ENCODE data around the gene NUP42. TPM values are rescaled to one million over a fixed set of nuclear protein-coding genes. Genes with fewer than 3 reads are reported as not detected.

NUP42 gene
- total and polyA plus RNA-seq, 2 donors = 28.5 to 50.4 TPM

DNA sequence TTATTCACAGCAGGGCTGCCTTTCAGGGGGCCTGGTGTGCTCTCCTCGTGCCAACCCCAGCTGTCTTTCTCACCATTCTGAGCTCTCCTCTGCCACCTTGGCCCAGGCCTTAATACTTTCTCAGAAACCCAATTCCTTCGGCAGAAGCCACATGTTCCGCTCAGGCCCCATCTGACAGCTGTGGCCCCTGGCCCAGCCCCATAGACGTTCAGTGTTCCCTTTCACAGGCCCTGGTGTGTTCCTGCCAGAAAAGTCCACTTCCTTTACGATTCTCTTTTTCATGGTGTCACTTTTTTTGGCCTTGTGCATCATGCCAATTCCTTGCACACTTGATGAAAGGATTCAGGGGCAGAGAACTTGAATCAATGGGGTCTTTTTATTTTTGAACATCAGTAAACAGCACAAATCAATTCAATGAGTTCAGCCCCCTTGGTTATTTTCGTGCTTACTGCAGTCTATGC, 48.8 kb downstream of the NUP42 start:
- Histone ChIP-seq H3K36me3 (ENCODE audit: insufficient read depth) (no peaks in the 10 kb centered on the region), H3K4me3 (ENCODE audit: low read depth, low read length) (no peak overlapping the region), H3K27ac (ENCODE audit: low read depth) (no peak overlapping the region), H3K4me1 (ENCODE audit: insufficient read depth) (no peaks in the 10 kb centered on the region)
- 66% methylated on average over 6 of the region's 6 CpGs for WGBS
- DNase-seq (ENCODE audit: extremely low spot score) = no peak

DNA sequence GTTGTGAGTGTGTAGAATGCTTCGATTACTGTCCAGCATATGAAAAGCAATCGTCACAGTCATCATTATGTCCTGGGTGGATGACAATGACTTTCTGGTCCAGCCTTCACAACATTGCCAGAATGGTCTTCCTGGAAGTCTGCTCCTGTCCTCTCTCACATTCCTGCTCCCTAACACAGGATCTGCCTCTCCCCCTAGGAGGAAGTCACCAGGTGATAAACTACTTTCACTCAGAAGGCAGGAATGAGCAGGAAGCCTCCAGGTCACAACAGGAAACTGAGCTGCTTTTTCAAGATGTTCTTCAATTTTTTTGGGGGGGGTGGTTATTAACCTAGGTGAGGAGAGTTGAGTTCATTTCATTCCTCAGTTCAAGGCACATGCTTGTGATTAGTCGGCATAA, 51.1 kb downstream of the NUP42 start:
- no peak for DNase-seq (ENCODE audit: extremely low spot score)
- Histone ChIP-seq H3K27ac (ENCODE audit: low read depth) (no peak overlapping the region), H3K4me1 (ENCODE audit: insufficient read depth) (no peaks in the 10 kb centered on the region), H3K4me3 (ENCODE audit: low read depth, low read length) (no peak overlapping the region), H3K36me3 (ENCODE audit: insufficient read depth) (no peaks in the 10 kb centered on the region)
- 87% methylated on average over 3 of the region's 3 CpGs for WGBS

DNA sequence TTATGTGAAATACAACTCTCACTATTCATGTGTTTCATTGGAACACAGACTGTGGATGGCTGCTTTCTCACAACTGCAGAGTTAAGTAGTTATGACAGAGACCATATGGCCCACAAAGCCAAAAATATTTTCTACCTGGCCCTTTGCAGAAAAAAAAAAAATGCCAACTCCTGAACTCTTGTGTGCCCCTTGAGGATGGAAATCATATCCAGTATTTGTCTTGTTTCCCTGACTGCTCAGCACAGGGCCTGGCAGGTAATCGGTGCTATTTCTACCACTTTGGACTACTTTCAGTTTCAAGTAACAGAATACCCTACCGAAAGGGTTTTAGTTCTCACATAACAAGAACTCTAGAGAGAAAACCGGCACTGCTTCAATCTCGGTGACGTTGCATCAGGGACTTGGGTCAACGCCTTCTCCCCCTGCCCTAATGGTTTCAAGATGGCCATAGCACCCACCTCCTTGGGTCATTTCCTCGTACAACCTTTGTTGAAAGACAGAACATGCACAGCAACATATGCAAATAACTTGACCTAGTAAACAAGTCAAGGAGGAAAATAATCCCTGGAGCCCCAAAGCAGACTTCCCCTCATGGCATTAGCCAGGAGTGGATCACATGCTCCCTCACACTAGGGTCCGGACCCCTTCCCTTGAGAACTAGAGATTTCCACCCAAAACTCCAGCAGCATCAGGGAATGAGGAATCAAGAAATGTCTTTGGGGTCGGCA, 52.9 kb downstream of the NUP42 start:
- Histone ChIP-seq H3K4me1 (ENCODE audit: insufficient read depth) (no peaks in the 10 kb centered on the region), H3K4me3 (ENCODE audit: low read depth, low read length) (no peak overlapping the region), H3K27ac (ENCODE audit: low read depth) (no peak overlapping the region), H3K36me3 (ENCODE audit: insufficient read depth) (no peaks in the 10 kb centered on the region)
- WGBS = 68% methylated on average over 9 of the region's 9 CpGs
- no peak for DNase-seq (ENCODE audit: extremely low spot score)

DNA sequence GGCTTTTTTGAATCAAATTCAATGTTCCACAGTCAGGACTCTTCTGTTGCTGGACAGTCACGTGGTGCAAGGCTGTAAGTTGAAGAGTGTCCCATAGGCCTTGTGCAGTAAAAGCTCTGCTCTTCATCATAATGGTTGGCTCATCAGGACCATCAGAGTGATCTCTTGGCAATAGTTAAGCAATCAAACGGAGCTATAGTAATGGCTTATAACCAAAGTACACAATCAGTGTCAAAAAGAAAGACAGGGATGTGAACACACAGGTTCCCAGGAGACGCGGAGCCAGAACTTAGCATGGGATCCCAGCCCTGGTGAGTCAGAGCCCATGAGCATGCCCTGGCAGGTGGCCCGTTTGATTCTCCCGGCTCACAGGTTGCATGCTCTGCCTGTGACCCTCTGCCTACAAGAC, 54.0 kb downstream of the NUP42 start:
- 71% methylated on average over 6 of the region's 6 CpGs for WGBS
- DNase-seq (ENCODE audit: extremely low spot score) = peak; percentile 81

DNA sequence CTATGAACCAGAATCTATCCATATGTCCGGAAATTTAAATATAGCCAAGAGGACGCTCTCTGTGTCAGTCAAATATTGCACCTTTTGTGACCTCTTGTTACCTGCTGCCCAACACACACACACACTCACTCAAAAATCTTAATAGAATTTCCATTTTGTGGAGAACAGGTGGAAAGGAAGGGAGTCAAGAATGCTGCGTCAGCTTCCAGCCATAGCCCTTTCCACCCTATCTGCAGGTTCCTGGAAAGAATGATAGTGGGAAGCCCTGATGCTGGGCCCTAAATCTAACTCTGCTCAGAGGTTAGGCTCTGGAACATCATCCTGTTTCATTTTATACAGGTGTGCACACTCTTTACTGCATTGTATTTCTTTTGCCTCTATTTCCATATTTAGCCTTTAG, 55.2 kb downstream of the NUP42 start:
- 95% methylated on average over 3 of the region's 3 CpGs for WGBS
- DNase-seq (ENCODE audit: extremely low spot score) = no peak
- Histone ChIP-seq H3K4me3 (ENCODE audit: low read depth, low read length) (no peak overlapping the region), H3K27ac (ENCODE audit: low read depth) (no peak overlapping the region), H3K36me3 (ENCODE audit: insufficient read depth) (no peaks in the 10 kb centered on the region), H3K4me1 (ENCODE audit: insufficient read depth) (no peaks in the 10 kb centered on the region)

More for the DNA sequence above, 54.0 kb downstream of the NUP42 start:
- H3K4me1 ChIP-seq (ENCODE audit: insufficient read depth) = no peaks in the 10 kb centered on the region
- no peaks in the 10 kb centered on the region for H3K36me3 ChIP-seq (ENCODE audit: insufficient read depth)
- no peak overlapping the region for H3K4me3 ChIP-seq (ENCODE audit: low read depth, low read length)
- H3K27ac ChIP-seq (ENCODE audit: low read depth) = no peak overlapping the region

DNA sequence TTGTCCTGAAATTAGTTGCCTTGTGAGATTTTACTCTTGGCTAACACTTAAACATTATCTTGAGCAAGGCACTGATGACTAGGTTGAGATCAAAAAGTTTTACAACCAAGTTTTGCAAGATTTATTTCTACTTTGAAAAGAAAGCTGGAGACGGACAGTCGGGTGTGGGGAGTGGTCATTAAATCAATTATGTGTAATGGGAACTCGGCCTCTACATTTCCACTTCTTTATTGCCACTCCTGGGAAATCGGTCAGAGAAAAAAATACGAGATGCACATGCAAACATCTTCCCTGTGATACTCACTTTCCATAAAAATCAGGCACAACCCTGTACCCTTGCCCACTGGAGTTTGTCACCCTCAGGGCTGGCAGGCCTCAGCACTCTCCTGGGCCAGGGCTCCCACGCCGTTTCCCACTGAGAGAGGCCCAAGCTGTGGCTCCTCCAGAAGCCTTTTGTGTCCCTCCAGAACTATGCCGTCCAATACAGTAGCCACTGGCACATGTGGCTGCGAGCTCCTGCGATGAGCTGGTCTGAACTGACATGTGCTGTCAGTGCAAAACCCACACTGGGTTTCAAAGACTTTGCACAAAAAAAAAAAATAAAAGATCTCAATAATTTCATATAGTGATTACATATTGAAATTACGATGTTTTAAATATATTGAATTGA, 57.3 kb downstream of the NUP42 start:
- no peak for DNase-seq (ENCODE audit: extremely low spot score)
- 80% methylated on average over 11 of the region's 11 CpGs for WGBS
- Histone ChIP-seq H3K27ac (ENCODE audit: low read depth) (no peak overlapping the region), H3K4me1 (ENCODE audit: insufficient read depth) (no peaks in the 10 kb centered on the region), H3K36me3 (ENCODE audit: insufficient read depth) (no peaks in the 10 kb centered on the region), H3K4me3 (ENCODE audit: low read depth, low read length) (no peak overlapping the region)

DNA sequence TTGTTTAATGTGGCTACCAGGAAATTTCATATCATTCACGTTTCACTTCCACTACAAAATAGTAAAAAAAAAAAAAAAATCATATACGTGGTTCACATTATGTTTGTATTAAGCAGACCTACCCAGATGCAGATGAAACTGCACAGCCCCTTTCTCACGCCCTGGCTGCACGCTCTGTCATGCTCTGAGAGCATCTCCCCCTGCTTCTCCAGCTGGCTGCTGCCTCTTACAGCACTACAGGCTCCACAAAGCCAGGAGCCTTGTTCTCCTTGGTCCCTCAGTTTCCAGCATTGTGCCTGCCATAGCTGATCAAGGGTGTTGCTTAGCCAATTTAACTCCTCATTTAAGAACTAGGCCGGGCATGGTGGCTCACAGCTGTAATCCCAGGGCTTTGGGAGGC, 57.9 kb downstream of the NUP42 start:
- Histone ChIP-seq H3K27ac (ENCODE audit: low read depth) (no peak overlapping the region), H3K4me1 (ENCODE audit: insufficient read depth) (no peaks in the 10 kb centered on the region), H3K36me3 (ENCODE audit: insufficient read depth) (no peaks in the 10 kb centered on the region), H3K4me3 (ENCODE audit: low read depth, low read length) (no peak overlapping the region)
- DNase-seq (ENCODE audit: extremely low spot score) = no peak
- WGBS = 73% methylated on average over 5 of the region's 5 CpGs

DNA sequence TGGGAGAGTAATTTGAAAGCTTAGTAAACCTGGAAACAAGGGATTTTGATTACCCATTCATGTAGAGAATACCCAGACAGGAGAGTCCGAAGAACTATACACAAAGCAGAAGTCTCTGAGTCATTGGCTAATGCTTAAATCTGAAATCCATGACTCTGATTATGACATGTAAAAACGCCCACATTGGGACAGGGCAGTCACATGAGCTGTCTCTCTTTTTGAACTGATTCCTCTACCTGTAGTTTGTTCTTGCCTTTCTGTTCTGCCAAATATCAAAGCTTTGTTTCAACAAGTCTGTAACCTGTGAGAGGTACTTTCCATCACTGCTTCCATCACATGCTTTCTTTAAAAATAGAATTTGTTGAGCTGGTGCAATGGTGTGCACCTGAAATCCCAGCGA, 60.5 kb downstream of the NUP42 start:
- no peak overlapping the region for H3K27ac ChIP-seq (ENCODE audit: low read depth)
- H3K36me3 ChIP-seq (ENCODE audit: insufficient read depth) = no peaks in the 10 kb centered on the region
- DNase-seq (ENCODE audit: extremely low spot score) = no peak

DNA sequence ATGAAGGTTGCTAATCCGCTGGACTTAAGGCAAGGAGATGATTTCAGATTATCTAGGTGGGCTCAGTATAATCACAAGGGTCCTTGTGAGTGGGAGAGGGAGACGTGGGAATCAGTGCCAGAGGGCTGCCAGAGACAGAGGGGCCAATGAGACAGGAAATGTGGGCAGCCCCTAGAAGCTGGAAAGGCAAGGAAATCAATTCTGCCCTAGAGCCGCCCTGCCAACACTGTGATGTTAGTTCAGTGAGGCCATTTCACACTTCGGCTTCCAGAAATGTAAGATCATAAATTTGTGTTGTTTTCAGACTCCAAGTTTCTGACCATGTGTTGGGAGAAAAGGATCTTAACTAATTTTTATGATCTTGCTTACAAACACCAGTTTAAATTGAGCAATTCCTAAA, 61.1 kb downstream of the NUP42 start:
- no peak overlapping the region for H3K4me3 ChIP-seq (ENCODE audit: low read depth, low read length)
- no peak for DNase-seq (ENCODE audit: extremely low spot score)
- no peak overlapping the region for H3K27ac ChIP-seq (ENCODE audit: low read depth)
- 67% methylated on average over 4 of the region's 4 CpGs for WGBS
- H3K36me3 ChIP-seq (ENCODE audit: insufficient read depth) = no peaks in the 10 kb centered on the region
- no peaks in the 10 kb centered on the region for H3K4me1 ChIP-seq (ENCODE audit: insufficient read depth)

More for the DNA sequence above, 60.5 kb downstream of the NUP42 start:
- WGBS = 71% methylated on average over 3 of the region's 3 CpGs
- Histone ChIP-seq H3K4me3 (ENCODE audit: low read depth, low read length) (no peak overlapping the region), H3K4me1 (ENCODE audit: insufficient read depth) (no peaks in the 10 kb centered on the region)

DNA sequence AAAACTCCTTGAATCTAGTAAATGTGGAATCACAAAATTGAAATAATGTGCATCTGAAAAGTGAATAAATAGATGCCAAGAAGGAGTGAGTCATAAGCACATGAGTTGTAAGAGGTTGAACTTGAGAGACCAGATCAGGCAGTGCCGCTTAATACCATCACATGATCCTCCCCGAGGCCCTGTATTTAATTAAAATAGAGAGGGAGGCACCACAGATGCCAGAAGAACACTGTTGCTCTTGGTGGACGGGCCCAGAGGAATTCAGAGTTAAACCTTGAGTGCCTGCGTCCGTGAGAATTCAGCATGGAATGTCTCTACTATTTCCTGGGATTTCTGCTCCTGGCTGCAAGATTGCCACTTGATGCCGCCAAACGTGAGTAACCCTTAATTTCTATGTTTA, 64.7 kb downstream of the NUP42 start, which contains the start of gene GPNMB:
GPNMB (plus strand) TSS at position 221 of the 400 bp plus-strand sequence; CDS start at position 304, 83 bp downstream.
- Histone ChIP-seq H3K36me3 (ENCODE audit: insufficient read depth) (no peaks in the 10 kb centered on the region), H3K27ac (ENCODE audit: low read depth) (peak within 1 kb of the TSS; percentile 63), H3K4me1 (ENCODE audit: insufficient read depth) (no peaks in the 10 kb centered on the region), H3K4me3 (ENCODE audit: low read depth, low read length) (peak within 1 kb of the TSS; percentile 30)
- 33% methylated on average over 7 of the region's 7 CpGs for WGBS
- DNase-seq (ENCODE audit: extremely low spot score) = no peak

DNA sequence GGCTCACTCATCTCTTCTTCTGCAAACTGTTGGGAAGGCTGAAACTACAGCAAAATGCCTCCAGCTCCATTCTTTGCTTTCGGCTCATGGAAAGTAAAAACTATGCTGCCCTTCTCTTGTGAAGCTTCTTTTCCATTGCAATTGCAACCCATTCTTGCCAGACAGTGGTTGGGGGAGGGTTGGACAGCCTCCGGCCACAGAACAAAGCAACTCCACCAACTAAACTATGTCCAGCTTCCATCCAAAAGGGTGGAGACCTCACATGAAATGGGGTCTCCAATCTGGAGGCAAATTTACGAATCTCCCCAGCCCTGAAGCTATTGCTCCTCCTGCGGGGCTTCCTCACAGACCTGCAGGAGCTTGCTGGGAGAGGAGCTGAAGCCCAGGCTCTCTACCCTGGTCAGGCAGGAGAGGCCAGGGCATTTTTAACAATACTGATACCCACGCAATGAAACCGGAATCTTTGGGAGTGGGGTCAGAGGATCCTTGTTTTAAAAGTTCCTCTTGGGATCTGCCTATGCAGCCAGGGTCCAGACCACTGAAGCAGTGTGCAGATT, 65.3 kb downstream of the NUP42 start:
- H3K4me3 ChIP-seq (ENCODE audit: low read depth, low read length) = peak overlapping the region; percentile 30
- DNase-seq (ENCODE audit: extremely low spot score) = no peak
- peak overlapping the region; percentile 63 for H3K27ac ChIP-seq (ENCODE audit: low read depth)
- H3K4me1 ChIP-seq (ENCODE audit: insufficient read depth) = no peaks in the 10 kb centered on the region
- no peaks in the 10 kb centered on the region for H3K36me3 ChIP-seq (ENCODE audit: insufficient read depth)
- 59% methylated on average over 6 of the region's 6 CpGs for WGBS

DNA sequence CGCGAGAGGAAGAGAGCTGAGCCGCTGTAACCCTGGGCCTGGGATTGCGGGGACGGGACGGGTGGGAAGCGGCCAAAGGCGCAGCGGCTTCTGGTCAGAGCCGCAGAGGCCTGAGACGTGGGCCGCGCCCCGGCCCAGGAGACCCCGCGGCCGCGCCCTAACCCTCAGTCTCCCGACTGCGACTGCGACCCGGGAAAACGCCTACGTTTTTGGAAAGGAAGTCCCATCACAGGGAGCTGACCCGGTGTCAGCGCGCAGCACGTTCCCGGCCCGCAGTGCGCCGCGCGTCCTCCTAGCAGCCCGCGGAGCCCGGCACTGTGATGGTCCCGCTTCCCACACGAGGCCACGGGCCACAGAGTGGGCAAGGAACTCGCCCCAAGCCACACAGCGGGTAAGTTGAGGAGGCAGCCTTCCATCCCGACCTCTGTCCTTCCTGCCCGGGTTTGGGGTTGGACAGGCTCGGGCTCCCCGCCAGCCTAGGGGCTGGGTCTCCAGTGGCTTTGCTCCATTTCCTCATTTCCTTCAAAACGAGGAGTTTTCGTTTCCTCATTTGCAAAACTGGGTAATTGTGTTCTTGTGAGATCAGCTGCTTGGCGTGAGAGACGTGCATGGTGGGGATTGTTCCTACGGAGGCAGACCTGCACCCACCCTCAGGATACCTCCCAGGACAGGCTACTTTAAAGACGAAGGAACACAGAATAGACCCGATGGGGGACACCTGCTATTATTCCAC, 65.9 kb downstream of the NUP42 start:
- no peak for DNase-seq (ENCODE audit: extremely low spot score)
- 10% methylated on average over 53 of the region's 53 CpGs for WGBS

DNA sequence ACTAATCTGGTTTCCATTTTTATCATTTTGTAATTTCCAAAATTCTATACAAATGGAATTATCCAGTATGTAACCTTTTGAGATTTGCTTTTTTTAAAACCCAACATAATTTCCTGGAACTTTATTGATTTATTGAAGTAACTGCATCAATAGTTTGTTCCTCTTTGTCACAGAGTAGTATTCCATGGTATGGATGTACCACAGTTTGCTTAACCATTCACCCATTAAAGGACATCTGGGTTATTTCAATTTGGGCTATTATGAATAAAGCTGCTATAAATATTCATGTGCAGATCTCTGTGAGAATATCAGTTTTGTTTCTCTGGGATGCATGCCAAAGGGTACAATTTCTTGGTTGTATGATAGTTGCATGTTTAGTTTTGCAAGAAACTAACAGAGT, 67.6 kb downstream of the NUP42 start:
- H3K4me3 ChIP-seq (ENCODE audit: low read depth, low read length) = no peak overlapping the region
- no peak overlapping the region for H3K27ac ChIP-seq (ENCODE audit: low read depth)
- DNase-seq (ENCODE audit: extremely low spot score) = no peak
- no peaks in the 10 kb centered on the region for H3K4me1 ChIP-seq (ENCODE audit: insufficient read depth)
- H3K36me3 ChIP-seq (ENCODE audit: insufficient read depth) = no peaks in the 10 kb centered on the region

More for the DNA sequence above, 65.9 kb downstream of the NUP42 start:
- no peaks in the 10 kb centered on the region for H3K36me3 ChIP-seq (ENCODE audit: insufficient read depth)
- peak overlapping the region; percentile 30 for H3K4me3 ChIP-seq (ENCODE audit: low read depth, low read length)
- H3K27ac ChIP-seq (ENCODE audit: low read depth) = peak overlapping the region; percentile 63
- H3K4me1 ChIP-seq (ENCODE audit: insufficient read depth) = no peaks in the 10 kb centered on the region

Data from urinary bladder (tissue), 4 donors.